Body of pancreas (tissue), 4 donors: ENCODE results near the gene SPESP1. TPM values are rescaled to one million over a fixed set of nuclear protein-coding genes. Genes with fewer than 3 reads are reported as not detected.

Experiments
- ATAC-seq: fragments of 150-250 bp; one replicate; pipeline ENCODE4 v1.9.1; 2016
- DNase-seq, 4 donors: peaks; one replicate each; pipeline ENCODE4 v3.0.0-alpha.2; 2019
- H3K27ac ChIP-seq, 4 donors: fragments of 200-600 bp; sonication (generic); 1 replicate in 3 of 4; 2 replicates in 1 of 4; pipeline versions ENCODE4 v1.5.1 to v1.6.1; 2016 to 2019; ENCODE audit warnings: mild to moderate bottlenecking in 1 of 4, mixed read lengths in 1 of 4, moderate library complexity in 1 of 4
- H3K27me3 ChIP-seq, 2 donors: fragments of 200-600 bp; sonication (generic); one replicate each; pipeline ENCODE4 v1.6.0; 2016; ENCODE audit warnings: mild to moderate bottlenecking in 1 of 2
- H3K36me3 ChIP-seq, 2 donors: fragments of 200-600 bp; sonication (generic); replicated peaks in 1 of 2; 2 replicates each; pipeline ENCODE4 v1.5.1; 2016; ENCODE audit warnings: low read depth in 2 of 2; ENCODE audit not compliant: insufficient read depth in 1 of 2
- H3K4me1 ChIP-seq: fragments of 200-600 bp; sonication (generic); one replicate; pipeline ENCODE4 v1.6.0; 2016
- H3K4me3 ChIP-seq, 2 donors: fragments of 200-600 bp; sonication (generic); 1 replicate in 1 of 2; 2 replicates in 1 of 2; pipeline ENCODE4 v1.5.1; 2016 to 2019
- H3K9me3 ChIP-seq, 3 donors: fragments of 200-600 bp; sonication (generic); 1 replicate in 2 of 3; 2 replicates in 1 of 3; pipeline ENCODE4 v1.5.1; 2016
- CTCF ChIP-seq, 7 experiments: fragments of 450-650 bp in 4 of 7; fragments of 200-600 bp in 3 of 7; sonication (generic) in 3 of 7; IDR thresholded peaks; one replicate each; pipeline ENCODE4 v1.5.1; 2016 to 2019; ENCODE audit warnings: antibody characterized with exemption in 7 of 7
- POLR2A ChIP-seq, 3 donors: fragments of 450-650 bp; IDR thresholded peaks; one replicate each; pipeline ENCODE4 v1.6.1; 2016; ENCODE audit warnings: antibody characterized with exemption in 3 of 3, mild to moderate bottlenecking in 2 of 3
- WGBS, 2 donors: methylation state at CpG; one replicate each; pipeline ENCODE4 v1.1.5; 2017; 5-methylcytosine and 5-hydroxymethylcytosine counted together
- intact Hi-C: fragments of 100-400 bp; cut with DNase I; formaldehyde crosslinking; loops from one replicate; pipeline ENCODE4 v1.15.1; 2023
- total RNA-seq, 2 donors: library from RNA; depleted of rRNA; stranded (reverse); fragments of >200 nt; gene quantifications; one replicate each; pipeline ENCODE4 v1.1.0, GENCODE V29; 2016

SPESP1 gene
- total RNA-seq, 2 donors from 2014 or later: 2.1 TPM; not detected in 1

GRCh38 chr15:68990992-68991500 is 60.7 kb downstream of the SPESP1 start:
- Histone ChIP-seq H3K4me1 (no peaks in the 10 kb centered on the region), H3K9me3 (no peaks in the 10 kb centered on the region), H3K27ac (no peak overlapping the region), H3K4me3 (no peak overlapping the region), H3K36me3 (no peaks in the 10 kb centered on the region), H3K27me3 (no peaks in the 10 kb centered on the region)
- ATAC-seq (no peak), DNase-seq (no peak)
- TF ChIP-seq CTCF (IDR thresholded peaks at IDR 0.05): no peak
- TF ChIP-seq POLR2A (IDR thresholded peaks at IDR 0.05): no peak
- intact Hi-C loops: no loop called here
- 78 to 89% methylated on average over 5 of the region's 5 CpGs for WGBS, 2 donors

GRCh38 chr15:68991723-68992122 is 61.4 kb downstream of the SPESP1 start:
- Histone ChIP-seq H3K27ac (no peak overlapping the region), H3K9me3 (no peaks in the 10 kb centered on the region), H3K27me3 (no peaks in the 10 kb centered on the region), H3K4me1 (no peaks in the 10 kb centered on the region), H3K4me3 (no peak overlapping the region), H3K36me3 (no peaks in the 10 kb centered on the region)
- no peak for TF ChIP-seq CTCF (IDR thresholded peaks at IDR 0.05)
- TF ChIP-seq POLR2A (IDR thresholded peaks at IDR 0.05): no peak
- DNase-seq (peak in 3 of 4 donors; percentile 16 to 51 (median 22)), ATAC-seq (no peak)
- WGBS, 2 donors: 33 to 38% methylated on average over 4 of the region's 4 CpGs
- intact Hi-C loops: no loop called here

GRCh38 chr15:68992696-68993095 is 62.4 kb downstream of the SPESP1 start:
- intact Hi-C loops: no loop called here
- Histone ChIP-seq H3K27ac (no peak overlapping the region), H3K4me3 (no peak overlapping the region), H3K36me3 (no peaks in the 10 kb centered on the region), H3K27me3 (no peaks in the 10 kb centered on the region), H3K9me3 (no peaks in the 10 kb centered on the region), H3K4me1 (no peaks in the 10 kb centered on the region)
- ATAC-seq: no peak
- no peak for TF ChIP-seq CTCF (IDR thresholded peaks at IDR 0.05)
- no peak for TF ChIP-seq POLR2A (IDR thresholded peaks at IDR 0.05)
- WGBS, 2 donors: 85 to 100% methylated on average over 4 to 6 of the region's 6 CpGs
- no peak for DNase-seq

GRCh38 chr15:68993276-68993675 is 63.0 kb downstream of the SPESP1 start:
- no peaks in the 10 kb centered on the region for H3K4me1 ChIP-seq
- no peak for DNase-seq
- WGBS, 2 donors: 95 to 98% methylated on average over 6 of the region's 6 CpGs
- TF ChIP-seq CTCF (IDR thresholded peaks at IDR 0.05) (no peak), POLR2A (IDR thresholded peaks at IDR 0.05) (no peak)
- no peak overlapping the region for H3K4me3 ChIP-seq
- no peaks in the 10 kb centered on the region for H3K9me3 ChIP-seq
- intact Hi-C loops: no loop called here
- no peaks in the 10 kb centered on the region for H3K27me3 ChIP-seq
- H3K27ac ChIP-seq: no peak overlapping the region
- ATAC-seq: no peak
- H3K36me3 ChIP-seq: no peaks in the 10 kb centered on the region

- Histone ChIP-seq H3K36me3 (no peaks in the 10 kb centered on the region), H3K4me3 (no peak overlapping the region), H3K27me3 (no peaks in the 10 kb centered on the region), H3K4me1 (no peaks in the 10 kb centered on the region), H3K9me3 (no peaks in the 10 kb centered on the region), H3K27ac (no peak overlapping the region)
- 73 to 90% methylated on average over 2 of the region's 2 CpGs for WGBS, 2 donors
- no peak for TF ChIP-seq POLR2A (IDR thresholded peaks at IDR 0.05)
- no peak for TF ChIP-seq CTCF (IDR thresholded peaks at IDR 0.05)
- ATAC-seq: no peak
- intact Hi-C loops: no loop called here
- DNase-seq: no peak
Measured at GRCh38 chr15:68994149-68994548, 63.8 kb downstream of the SPESP1 start.
